Adrenal gland (tissue), 12 donors: ENCODE measurements around the gene PROX1. TPM values are rescaled to one million over a fixed set of nuclear protein-coding genes. Genes with fewer than 3 reads are reported as not detected.

Experiments
- DNase-seq, 7 donors: peaks; one replicate each; pipeline ENCODE4 v3.0.0-alpha.2; 2019 to 2020
- H3K27ac ChIP-seq, 5 donors: fragments of 200-600 bp; sonication (generic) in 4 of 5; 1 replicate in 3 of 5; 2 replicates in 2 of 5; pipeline versions ENCODE4 v1.5.1 to v1.8.0; 2016 to 2020; ENCODE audit warnings: mild to moderate bottlenecking in 1 of 5
- H3K27me3 ChIP-seq: fragments of 200-600 bp; 2 replicates; pipeline ENCODE4 v1.8.0; 2021
- H3K36me3 ChIP-seq, 2 donors: fragments of 200-600 bp; replicated peaks in 1 of 2; 1 replicate in 1 of 2; 2 replicates in 1 of 2; pipeline versions ENCODE4 v1.5.1 to v1.8.0; 2018 to 2022
- H3K4me1 ChIP-seq, 2 donors: fragments of 200-600 bp; replicated peaks in 1 of 2; 1 replicate in 1 of 2; 2 replicates in 1 of 2; pipeline versions ENCODE4 v1.5.1 to v1.8.0; 2018 to 2021
- H3K4me3 ChIP-seq, 4 donors: fragments of 200-600 bp; sonication (generic) in 3 of 4; one replicate each; pipeline ENCODE4 v1.5.1; 2016 to 2018
- H3K9me3 ChIP-seq, 3 donors: fragments of 200-600 bp; sonication (generic) in 1 of 3; replicated peaks in 1 of 3; 1 replicate in 2 of 3; 2 replicates in 1 of 3; pipeline versions ENCODE4 v1.5.1 to v1.8.0; 2016 to 2021
- POLR2A ChIP-seq, 2 donors: fragments of 450-650 bp; IDR thresholded peaks; one replicate each; pipeline ENCODE4 v1.6.1; 2017; ENCODE audit warnings: antibody characterized with exemption in 2 of 2, mild to moderate bottlenecking in 2 of 2, moderate library complexity in 1 of 2
- WGBS, 4 donors: extraction: QIAGEN DNeasy Blood & Tissue Kit in 2 of 4; methylation state at CpG; one replicate each; pipeline versions ENCODE4 v1.1.5 to v1.1.7; 2013 to 2017; 5-methylcytosine and 5-hydroxymethylcytosine counted together
- intact Hi-C, 2 donors: fragments of 100-400 bp; cut with DNase I; formaldehyde crosslinking; loops; one replicate each; pipeline versions ENCODE4 v1.14.1 to v1.15.0; 2022 to 2023
- polyA plus RNA-seq, 3 donors: library from polyadenylated mRNA; stranded (reverse); fragments of 200-250 nt in 2 of 3; fragments of 350-450 nt in 1 of 3; fragmentation: Illumina TruSeq in 1 of 3; extraction: RNeasy Lipid Tissue Mini Kit (QIAGEN cat#74804) in 1 of 3; gene quantifications; one replicate each; pipeline ENCODE4 v1.2.3, GENCODE V29; 2013 to 2014
- total RNA-seq, 9 donors: library from RNA; depleted of rRNA in 4 of 9; stranded (reverse); fragments of >200 nt in 4 of 9; fragments of 120-200 nt in 1 of 9; fragmentation: NEBNext Ultra II Directional in 1 of 9; extraction: Animal tissue kit (Norgen Biotek cat#: 25700) in 1 of 9; gene quantifications; one replicate each; pipeline versions ENCODE4 v1.1.0 to v1.2.4, GENCODE V29; 2013 to 2023
- TF ChIP-seq, protein P1 (sequence below), 6 experiments: fragments of 450-650 bp in 4 of 6; fragments of 200-600 bp in 2 of 6; sonication (generic) in 1 of 6; IDR thresholded peaks; 1 replicate in 5 of 6; 2 replicates in 1 of 6; pipeline versions ENCODE4 v1.5.1 to v1.8.0; 2016 to 2021; ENCODE audit warnings: antibody characterized with exemption in 6 of 6, mild to moderate bottlenecking in 2 of 6, moderate library complexity in 1 of 6
- donor health status: healthy with polysubstance abuse.
- donor health status: Bipolar disorder and iron deficiency.
- donor health status: DM: yes; HTN: yes; CAD: no.
- donor health status: DM: no; HTN: no; CAD: no.
- donor health status: DM: no; HTN: no; CAD: no.
- donor health status: DM: yes; HTN: yes; CAD: no.

The PROX1 gene
- total and polyA plus RNA-seq, 12 donors: 2.6 to 91.7 (median 18.8) TPM

DNA sequence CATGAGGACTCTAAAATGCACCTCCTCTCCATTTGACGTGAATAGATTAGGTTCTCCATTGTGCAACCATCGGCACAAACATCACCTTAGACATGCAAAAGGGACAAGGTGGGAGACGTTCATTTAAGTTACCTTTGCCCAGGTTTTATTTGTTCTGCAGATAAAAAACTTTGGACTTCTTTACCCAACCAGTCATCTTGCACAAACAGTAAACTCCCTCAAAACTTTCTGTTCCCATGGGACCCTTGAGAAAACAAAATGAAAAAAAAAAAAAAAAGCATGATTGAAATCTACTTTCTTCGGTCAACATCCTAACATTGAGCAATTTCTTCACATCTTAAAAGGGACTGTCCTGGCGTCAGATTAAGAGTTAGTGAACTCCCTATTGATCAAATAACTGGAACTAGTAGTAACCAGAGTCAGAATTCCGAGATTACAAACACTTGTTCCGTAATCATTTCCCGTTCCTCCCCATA is 31.4 kb upstream of the PROX1 start:
- Histone ChIP-seq H3K9me3 (no peaks in the 10 kb centered on the region), H3K4me1 (no peaks in the 10 kb centered on the region), H3K27me3 (no peaks in the 10 kb centered on the region), H3K4me3 (no peak overlapping the region), H3K27ac (no peak overlapping the region), H3K36me3 (no peaks in the 10 kb centered on the region)
- intact Hi-C loops: no loop called here
- WGBS, 4 donors: 84 to 94% (median 86%) methylated on average over 8 of the region's 8 CpGs
- DNase-seq: no peak
- no peak for TF ChIP-seq POLR2A (IDR thresholded peaks at IDR 0.05)
- TF ChIP-seq, protein P1, sequence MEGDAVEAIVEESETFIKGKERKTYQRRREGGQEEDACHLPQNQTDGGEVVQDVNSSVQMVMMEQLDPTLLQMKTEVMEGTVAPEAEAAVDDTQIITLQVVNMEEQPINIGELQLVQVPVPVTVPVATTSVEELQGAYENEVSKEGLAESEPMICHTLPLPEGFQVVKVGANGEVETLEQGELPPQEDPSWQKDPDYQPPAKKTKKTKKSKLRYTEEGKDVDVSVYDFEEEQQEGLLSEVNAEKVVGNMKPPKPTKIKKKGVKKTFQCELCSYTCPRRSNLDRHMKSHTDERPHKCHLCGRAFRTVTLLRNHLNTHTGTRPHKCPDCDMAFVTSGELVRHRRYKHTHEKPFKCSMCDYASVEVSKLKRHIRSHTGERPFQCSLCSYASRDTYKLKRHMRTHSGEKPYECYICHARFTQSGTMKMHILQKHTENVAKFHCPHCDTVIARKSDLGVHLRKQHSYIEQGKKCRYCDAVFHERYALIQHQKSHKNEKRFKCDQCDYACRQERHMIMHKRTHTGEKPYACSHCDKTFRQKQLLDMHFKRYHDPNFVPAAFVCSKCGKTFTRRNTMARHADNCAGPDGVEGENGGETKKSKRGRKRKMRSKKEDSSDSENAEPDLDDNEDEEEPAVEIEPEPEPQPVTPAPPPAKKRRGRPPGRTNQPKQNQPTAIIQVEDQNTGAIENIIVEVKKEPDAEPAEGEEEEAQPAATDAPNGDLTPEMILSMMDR (IDR thresholded peaks at IDR 0.05): no peak

DNA sequence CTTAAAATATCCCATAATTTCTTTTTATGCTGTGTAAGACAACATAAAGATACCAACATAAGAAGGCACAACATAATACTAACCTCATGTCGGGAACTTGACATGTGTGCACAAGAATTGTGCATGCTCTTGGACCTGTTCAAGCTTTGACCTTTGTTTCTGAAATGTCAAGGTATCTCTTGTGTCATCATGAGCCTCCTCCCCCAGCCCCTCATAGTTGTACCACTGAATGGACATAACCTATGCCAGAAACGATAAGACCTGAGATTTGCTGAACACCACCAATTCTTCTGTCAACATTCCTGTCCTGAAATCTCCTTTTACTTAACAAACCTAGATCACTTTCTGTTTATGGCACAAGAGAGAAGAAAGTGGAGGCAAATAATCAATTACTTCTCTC is 29.4 kb upstream of the PROX1 start:
- 76 to 84% (median 84%) methylated on average over 2 of the region's 2 CpGs for WGBS, 4 donors

DNA sequence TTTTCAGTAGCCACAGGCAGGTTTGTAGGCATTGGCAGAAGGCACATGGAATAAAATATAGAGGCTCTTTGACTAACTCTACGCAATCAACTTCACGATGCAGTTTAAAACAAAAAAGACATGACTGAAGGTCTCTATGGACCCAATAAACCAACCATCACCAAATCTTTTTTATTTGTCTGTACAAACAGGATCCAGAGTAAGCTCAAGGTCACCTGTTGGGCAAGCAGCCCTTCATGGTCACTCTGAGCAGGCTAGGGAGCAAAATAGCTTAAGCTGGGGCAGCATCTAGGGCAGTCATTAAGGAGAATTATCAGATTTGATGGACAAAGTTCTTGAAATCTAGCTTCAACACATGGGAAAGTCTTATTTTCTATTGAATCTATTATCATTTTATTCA is 26.8 kb upstream of the PROX1 start:
- intact Hi-C loops: no loop called here
- Histone ChIP-seq H3K9me3 (no peaks in the 10 kb centered on the region), H3K36me3 (no peaks in the 10 kb centered on the region), H3K27ac (no peak overlapping the region), H3K27me3 (no peaks in the 10 kb centered on the region), H3K4me1 (no peaks in the 10 kb centered on the region), H3K4me3 (no peak overlapping the region)
- TF ChIP-seq, protein P1 (IDR thresholded peaks at IDR 0.05): no peak
- no peak for TF ChIP-seq POLR2A (IDR thresholded peaks at IDR 0.05)
- DNase-seq: peak in 3 of 7 donors; percentile 22 to 51 (median 41)
- WGBS, 4 donors: 72 to 84% (median 81%) methylated on average over 2 of the region's 2 CpGs

More for the DNA sequence above, 29.4 kb upstream of the PROX1 start:
- Histone ChIP-seq H3K4me3 (no peak overlapping the region), H3K27me3 (no peaks in the 10 kb centered on the region), H3K9me3 (no peaks in the 10 kb centered on the region), H3K27ac (no peak overlapping the region), H3K36me3 (no peaks in the 10 kb centered on the region), H3K4me1 (no peaks in the 10 kb centered on the region)
- DNase-seq: no peak
- intact Hi-C loops: no loop called here
- TF ChIP-seq POLR2A (IDR thresholded peaks at IDR 0.05): no peak
- TF ChIP-seq, protein P1 (IDR thresholded peaks at IDR 0.05): no peak

DNA sequence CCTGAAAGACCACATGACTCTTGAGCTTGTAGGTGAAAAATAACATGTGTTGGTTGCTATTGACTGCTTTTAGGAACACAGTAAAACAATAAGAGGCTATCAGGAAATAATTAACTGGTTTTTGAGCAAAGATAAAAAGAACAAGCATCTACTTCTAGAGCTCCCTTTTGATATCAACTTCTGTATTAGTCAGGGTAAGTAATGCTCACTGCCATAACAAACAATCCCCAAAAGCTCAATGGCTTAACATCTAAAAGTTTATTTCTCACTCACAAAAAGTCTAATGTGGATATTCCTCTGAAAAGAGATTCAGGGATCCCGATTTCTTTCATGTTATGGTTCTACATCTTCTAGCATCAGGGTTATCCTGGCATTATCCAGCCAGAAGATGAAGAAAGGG is 25.3 kb upstream of the PROX1 start:
- H3K9me3 ChIP-seq: no peaks in the 10 kb centered on the region
- 80 to 100% (median 87%) methylated on average over 1 of the region's 1 CpG for WGBS, 4 donors
- no peak overlapping the region for H3K27ac ChIP-seq
- TF ChIP-seq POLR2A (IDR thresholded peaks at IDR 0.05): no peak
- TF ChIP-seq, protein P1 (IDR thresholded peaks at IDR 0.05): no peak
- no peaks in the 10 kb centered on the region for H3K4me1 ChIP-seq
- no peak for DNase-seq
- H3K27me3 ChIP-seq: no peaks in the 10 kb centered on the region
- intact Hi-C loops: no loop called here
- no peaks in the 10 kb centered on the region for H3K36me3 ChIP-seq
- no peak overlapping the region for H3K4me3 ChIP-seq
